NT2/D1 (cell line): ENCODE measurements around the gene TPSB2.

Experiments used
- SUZ12 ChIP-seq: IDR thresholded peaks from 2 replicates; pipeline ENCODE4 v1.6.1; 2011; ENCODE audit not compliant: insufficient read length, insufficient read depth; ENCODE audit errors: extremely low read depth
- YY1 ChIP-seq: IDR thresholded peaks from 2 replicates; pipeline ENCODE4 v1.6.1; 2011; ENCODE audit not compliant: insufficient read length, insufficient read depth
- ZNF274 ChIP-seq: IDR thresholded peaks from 2 replicates; pipeline ENCODE4 v1.6.1; 2011; ENCODE audit warnings: mild to moderate bottlenecking, low read depth, low read length

DNA sequence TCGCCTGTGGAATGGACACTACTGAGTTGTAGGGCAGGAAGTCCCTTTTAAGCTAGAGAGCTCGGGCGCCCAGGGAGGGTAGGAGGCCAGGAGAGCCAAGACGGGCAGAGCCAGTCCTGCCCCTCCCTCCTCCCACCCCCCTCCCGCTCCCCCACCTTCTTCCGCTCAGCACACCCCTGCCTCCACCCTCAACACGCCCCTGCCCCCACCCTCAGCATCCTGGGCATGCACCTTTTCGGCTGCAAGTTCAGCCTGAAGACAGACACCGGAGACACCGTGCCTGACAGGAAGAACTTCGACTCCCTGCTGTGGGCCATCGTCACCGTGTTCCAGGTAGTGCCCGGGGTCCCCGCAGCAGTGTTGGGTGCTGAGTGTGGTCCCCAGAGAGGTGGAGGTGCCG, 23.2 kb downstream of the TPSB2 start:
- no peak for TF ChIP-seq YY1
- TF ChIP-seq ZNF274, result no peak
- TF ChIP-seq SUZ12, result no peak
